Calu3 (cell line): ENCODE data around the gene GRIN3B. TPM values are rescaled to one million over a fixed set of nuclear protein-coding genes. Genes with fewer than 3 reads are reported as not detected.

Experiments
- BruUV-seq: library from RNA; stranded (reverse); fragments of 400-500 nt; replicated peaks from 2 replicates; lab custom pipeline; 2021; lab: Mats Ljungman, UMichigan
- CTCF ChIA-PET: fragments of 300-600 bp; sonication (Branson Sonifier 250); formaldehyde crosslinking; loops from one replicate; lab custom pipeline; 2022; ENCODE audit warnings: antibody characterized with exemption; lab: Charles Lee
- DNase-seq: peaks from one replicate; pipeline ENCODE4 v3.0.0; 2022
- H3K27ac Mint-ChIP-seq: one replicate; pipeline ENCODE4 v1.8.0; 2022; ENCODE audit warnings: mixed read lengths; ENCODE audit not compliant: unreplicated experiment
- H3K27me3 Mint-ChIP-seq: one replicate; pipeline ENCODE4 v1.8.0; 2022; ENCODE audit warnings: mixed read lengths; ENCODE audit not compliant: unreplicated experiment
- H3K36me3 Mint-ChIP-seq: one replicate; pipeline ENCODE4 v1.8.0; 2022; ENCODE audit warnings: mild to moderate bottlenecking, moderate library complexity, mixed read lengths; ENCODE audit not compliant: insufficient read depth, unreplicated experiment
- H3K4me1 Mint-ChIP-seq: one replicate; pipeline ENCODE4 v1.8.0; 2022; ENCODE audit warnings: mild to moderate bottlenecking, low read depth, mixed read lengths; ENCODE audit not compliant: unreplicated experiment
- H3K4me3 Mint-ChIP-seq: one replicate; pipeline ENCODE4 v1.8.0; 2022; ENCODE audit warnings: mild to moderate bottlenecking, low read depth, moderate library complexity, mixed read lengths; ENCODE audit not compliant: unreplicated experiment
- H3K9me3 Mint-ChIP-seq: one replicate; pipeline ENCODE4 v1.8.0; 2022; ENCODE audit warnings: low read depth, mixed read lengths; ENCODE audit not compliant: unreplicated experiment
- CTCF ChIP-seq: fragments of 200-600 bp; IDR thresholded peaks from one replicate; pipeline ENCODE4 v1.8.0; 2022; ENCODE audit warnings: antibody characterized with exemption; ENCODE audit not compliant: unreplicated experiment
- intact Hi-C: fragments of 100-400 bp; cut with micrococcal nuclease; formaldehyde crosslinking; loops from one replicate; pipeline ENCODE4 v1.10.0; 2022; ENCODE audit not compliant: unreplicated experiment
- total RNA-seq: library from RNA; stranded (reverse); gene quantifications from 2 replicates; pipeline ENCODE4 v1.2.3, GENCODE V29; 2022

Gene GRIN3B
- total RNA-seq, 1 experiment from 2014 or later: not detected

DNA sequence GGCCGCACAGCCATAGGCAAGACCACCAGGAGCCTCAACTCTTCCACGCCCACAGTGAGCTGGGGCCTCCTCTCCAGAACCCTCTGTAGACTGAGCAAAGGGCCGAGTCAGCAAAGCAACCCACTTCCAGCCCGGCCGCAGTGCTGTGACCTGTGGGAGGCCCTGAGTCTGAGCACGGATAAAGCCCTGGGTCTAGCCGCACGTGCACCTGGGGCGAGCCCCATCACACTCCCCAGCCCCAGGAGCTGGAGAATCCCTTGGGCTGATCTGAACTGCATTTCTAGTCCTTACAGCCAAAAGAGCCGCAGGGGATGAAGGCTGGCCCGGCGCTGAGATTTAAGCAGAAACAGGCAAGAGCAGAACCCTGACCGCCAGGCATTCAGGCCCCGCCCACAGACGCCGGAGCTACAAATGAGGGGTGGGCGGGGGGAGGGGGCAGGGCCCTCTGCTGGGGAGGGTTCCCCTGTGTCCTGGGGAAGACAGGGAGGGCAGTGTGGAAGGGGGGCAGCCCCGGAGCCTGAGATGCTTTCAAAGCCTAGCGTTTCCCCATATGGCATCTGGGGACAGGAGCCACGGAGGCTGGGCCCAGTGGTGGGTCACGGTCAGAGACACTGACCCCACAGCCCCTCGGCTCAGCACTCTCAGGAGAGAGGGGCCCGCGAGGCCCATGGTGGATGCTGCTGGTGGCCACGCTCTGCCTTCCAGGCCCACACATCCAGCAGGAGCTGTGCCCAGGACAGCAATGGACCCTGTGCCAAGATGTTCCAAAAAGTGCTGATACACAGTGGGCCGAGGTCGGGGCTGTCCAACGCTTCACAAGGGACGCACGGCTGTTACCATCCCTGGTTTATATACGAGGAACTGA is 15.8 kb downstream of the GRIN3B start:
- no peak for TF ChIP-seq CTCF
- peak overlapping the region; percentile 67 for H3K4me3 Mint-ChIP-seq
- H3K36me3 Mint-ChIP-seq: peaks cover 48% of the 10 kb centered on the region
- BruUV-seq: no TSS peak
- DNase-seq: no peak
- intact Hi-C loops: no loop called here
- CTCF ChIA-PET: no interaction called here
- H3K27ac Mint-ChIP-seq: no peak overlapping the region
- peaks cover 20% of the 10 kb centered on the region for H3K4me1 Mint-ChIP-seq
- no peaks in the 10 kb centered on the region for H3K27me3 Mint-ChIP-seq
- H3K9me3 Mint-ChIP-seq: no peaks in the 10 kb centered on the region

DNA sequence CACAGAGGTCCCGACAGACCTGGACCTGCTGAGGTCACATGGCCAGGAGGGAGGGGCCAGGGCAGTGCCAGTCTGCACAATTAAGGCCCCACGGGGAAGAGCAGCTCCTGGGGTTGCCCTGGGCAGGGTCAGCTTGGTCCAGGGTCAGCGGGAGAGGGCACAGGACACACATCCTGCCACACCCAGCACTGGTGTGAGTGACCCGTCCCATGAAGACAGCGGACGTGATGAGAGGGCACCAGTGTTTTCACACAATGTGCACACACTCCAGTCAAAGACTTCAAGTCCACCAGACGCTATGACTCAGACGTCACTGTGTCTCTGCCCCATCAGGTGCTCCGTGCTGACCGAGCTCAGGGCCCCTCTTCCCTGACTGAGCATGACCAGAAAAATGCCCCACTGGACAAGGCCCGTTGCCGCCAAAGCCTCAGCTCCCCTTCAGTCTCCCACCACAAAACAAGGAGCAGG is 16.5 kb downstream of the GRIN3B start:
- intact Hi-C loops: no loop called here
- H3K4me1 Mint-ChIP-seq: peaks cover 20% of the 10 kb centered on the region
- BruUV-seq: no TSS peak
- no peaks in the 10 kb centered on the region for H3K27me3 Mint-ChIP-seq
- no peak for TF ChIP-seq CTCF
- peaks cover 55% of the 10 kb centered on the region for H3K36me3 Mint-ChIP-seq
- H3K9me3 Mint-ChIP-seq: no peaks in the 10 kb centered on the region
- CTCF ChIA-PET: no interaction called here
- no peak for DNase-seq
- H3K27ac Mint-ChIP-seq: peak overlapping the region; percentile 80
- H3K4me3 Mint-ChIP-seq: peak overlapping the region; percentile 67

DNA sequence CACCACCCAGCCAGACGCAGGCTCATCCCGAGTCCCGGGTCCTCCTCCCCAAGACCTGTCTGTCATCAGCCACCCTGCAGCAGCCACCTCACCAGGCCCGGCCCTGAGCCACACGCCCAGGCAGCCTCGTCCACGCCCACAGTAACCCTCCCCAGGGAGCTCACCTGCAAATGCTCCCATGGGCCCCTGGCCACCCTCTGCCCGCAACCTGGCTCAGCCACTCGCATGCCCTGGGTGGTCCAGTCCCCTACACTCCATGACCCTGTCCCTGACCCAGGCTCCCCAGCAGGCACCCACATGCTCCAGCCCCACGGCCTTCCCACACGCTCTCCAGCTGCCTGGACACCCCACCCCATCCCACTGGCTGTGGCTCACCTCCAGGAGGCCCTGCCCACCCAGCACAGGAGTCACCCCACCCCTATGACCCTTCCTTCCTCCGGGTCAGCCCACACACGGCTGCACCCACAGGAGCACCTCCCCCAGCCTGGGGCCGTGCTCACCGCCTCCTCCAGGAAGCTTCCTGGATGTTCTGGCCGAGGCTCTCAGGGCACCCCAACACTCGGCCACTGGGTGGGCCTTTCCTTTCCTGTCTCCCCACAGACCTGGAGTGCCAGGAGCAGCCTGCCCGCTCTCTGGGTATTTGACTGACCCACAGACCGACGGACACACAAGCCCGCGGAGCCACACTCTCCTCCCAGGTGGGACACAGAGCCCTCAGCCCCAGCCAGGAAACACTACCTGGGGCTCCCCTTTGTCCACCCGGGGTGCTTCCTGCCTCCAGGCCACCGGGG is 17.1 kb downstream of the GRIN3B start:
- H3K27me3 Mint-ChIP-seq: no peaks in the 10 kb centered on the region
- intact Hi-C loops: no loop called here
- DNase-seq: peak; percentile 62
- BruUV-seq: no TSS peak
- peaks cover 56% of the 10 kb centered on the region for H3K36me3 Mint-ChIP-seq
- peak overlapping the region; percentile 80 for H3K27ac Mint-ChIP-seq
- TF ChIP-seq CTCF: no peak
- H3K4me3 Mint-ChIP-seq: peak overlapping the region; percentile 67
- H3K4me1 Mint-ChIP-seq: peaks cover 20% of the 10 kb centered on the region
- CTCF ChIA-PET: interaction anchor here (0.9 kb wide), 1 partner anchor 21 kb away, joined by 3 read pairs; no protein-coding TSS in a partner anchor
- H3K9me3 Mint-ChIP-seq: no peaks in the 10 kb centered on the region

DNA sequence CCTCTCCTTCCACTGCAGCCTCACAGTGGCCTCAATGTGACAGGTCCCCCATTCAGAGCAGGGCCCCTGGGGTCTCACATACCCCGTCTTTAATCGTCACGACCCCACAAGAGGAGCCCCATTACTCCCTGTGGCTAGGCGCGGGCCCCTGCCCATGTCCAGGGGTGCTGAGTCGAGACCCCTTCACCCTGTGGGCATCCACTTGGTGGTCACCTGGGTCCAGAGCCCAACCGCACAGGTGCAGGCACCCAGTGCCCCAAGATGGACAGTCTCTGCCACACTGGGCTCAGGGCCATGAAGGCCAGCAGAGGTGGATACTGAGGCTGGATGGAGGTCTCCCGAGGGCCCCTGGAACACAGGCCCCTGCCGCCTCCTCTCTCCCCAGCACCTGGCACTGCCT is 17.7 kb downstream of the GRIN3B start:
- Mint-ChIP-seq H3K4me3 (peak overlapping the region; percentile 67), H3K4me1 (peaks cover 20% of the 10 kb centered on the region), H3K36me3 (peaks cover 56% of the 10 kb centered on the region), H3K27ac (peak overlapping the region; percentile 80), H3K27me3 (no peaks in the 10 kb centered on the region), H3K9me3 (no peaks in the 10 kb centered on the region)
- no peak for DNase-seq
- BruUV-seq: no TSS peak
- TF ChIP-seq CTCF: no peak
- intact Hi-C loops: no loop called here
- CTCF ChIA-PET: interaction anchor here (0.9 kb wide), 1 partner anchor 21 kb away, joined by 3 read pairs; no protein-coding TSS in a partner anchor
